OCI-LY1 (cell line): Measurements from ENCODE around the gene SLC22A2.

Source experiments
- H2AFZ ChIP-seq: fragments of 200-600 bp; sonication (generic), shearing (Covaris generic); 2 replicates; pipeline ENCODE4 v1.6.0; 2014; ENCODE audit warnings: antibody characterized with exemption, mild to moderate bottlenecking, low read length
- H3F3A ChIP-seq: fragments of 200-600 bp; sonication (generic), shearing (Covaris generic); 2 replicates; pipeline ENCODE4 v1.6.0; 2014; ENCODE audit warnings: mild to moderate bottlenecking, antibody characterized with exemption, low read length, moderate library complexity; ENCODE audit not compliant: insufficient read depth
- H3K27ac ChIP-seq: fragments of 200-600 bp; sonication (generic); 2 replicates; pipeline ENCODE4 v1.5.1; 2014; ENCODE audit warnings: low read length, mixed run types, mild to moderate bottlenecking, low read depth; ENCODE audit not compliant: poor library complexity, severe bottlenecking
- H3K27me3 ChIP-seq: fragments of 200-600 bp; sonication (generic); 2 replicates; pipeline ENCODE4 v1.6.0; 2014; ENCODE audit warnings: antibody characterized with exemption, mild to moderate bottlenecking, low read length, moderate library complexity; ENCODE audit not compliant: insufficient read depth
- H3K36me3 ChIP-seq: fragments of 200-600 bp; sonication (generic); 2 replicates; pipeline ENCODE4 v1.6.1; 2014; ENCODE audit warnings: mild to moderate bottlenecking, antibody characterized with exemption, low read length, moderate library complexity, mixed read lengths; ENCODE audit not compliant: insufficient read depth
- H3K4me1 ChIP-seq: fragments of 200-600 bp; sonication (generic); 2 replicates; pipeline ENCODE4 v1.5.1; 2014; ENCODE audit warnings: mild to moderate bottlenecking, low read length, moderate library complexity; ENCODE audit not compliant: insufficient read depth, severe bottlenecking
- H3K4me2 ChIP-seq: fragments of 200-600 bp; sonication (generic), shearing (Covaris generic); 2 replicates; pipeline ENCODE4 v1.6.1; 2014; ENCODE audit warnings: low read length
- H3K4me3 ChIP-seq: fragments of 200-600 bp; sonication (generic); 2 replicates; pipeline ENCODE4 v1.5.1; 2014; ENCODE audit warnings: low read length, low read depth, mild to moderate bottlenecking, mixed read lengths; ENCODE audit not compliant: poor library complexity, severe bottlenecking
- H3K79me2 ChIP-seq: fragments of 200-600 bp; shearing (Covaris generic); 2 replicates; pipeline ENCODE4 v1.6.1; 2016; ENCODE audit warnings: mixed run types, low read length, mixed read lengths; ENCODE audit not compliant: insufficient read depth
- H3K9ac ChIP-seq: fragments of 200-600 bp; sonication (generic), shearing (Covaris generic); 2 replicates; pipeline ENCODE4 v1.6.1; 2014; ENCODE audit warnings: mild to moderate bottlenecking, low read length, mixed read lengths
- H3K9me2 ChIP-seq: fragments of 200-600 bp; sonication (generic), shearing (Covaris generic); 2 replicates; pipeline ENCODE4 v1.6.1; 2014; ENCODE audit warnings: low read depth, mild to moderate bottlenecking, low read length, mixed read lengths
- H3K9me3 ChIP-seq: fragments of 200-600 bp; shearing (Covaris generic); 2 replicates; pipeline ENCODE4 v1.6.1; 2014; ENCODE audit warnings: low read length, mixed read lengths
- H4K20me1 ChIP-seq: fragments of 200-600 bp; sonication (generic), shearing (Covaris generic); 2 replicates; pipeline ENCODE4 v1.6.0; 2016; ENCODE audit warnings: mild to moderate bottlenecking, low read length; ENCODE audit not compliant: insufficient read depth
- CTCF ChIP-seq: fragments of 200-600 bp; sonication (generic), shearing (Covaris generic); IDR thresholded peaks from 2 replicates; pipeline ENCODE4 v1.5.1; 2017; ENCODE audit warnings: mild to moderate bottlenecking, antibody characterized with exemption, low read length, moderate library complexity, mixed read lengths
- EZH2 ChIP-seq: fragments of 200-600 bp; sonication (generic), shearing (Covaris generic); IDR thresholded peaks from 2 replicates; pipeline ENCODE4 v1.8.0; 2017; ENCODE audit warnings: borderline replicate concordance, mixed run types, mild to moderate bottlenecking, antibody characterized with exemption, low read length, moderate library complexity, mixed read lengths

Gene SLC22A2

GRCh38 chr6:160172704-160173103, 85.9 kb downstream of the SLC22A2 start:
- no peaks in the 10 kb centered on the region for H3K9me3 ChIP-seq
- no peak overlapping the region for H3K27ac ChIP-seq
- no peak overlapping the region for H3K4me3 ChIP-seq
- H3K27me3 ChIP-seq: no peaks in the 10 kb centered on the region
- no peaks in the 10 kb centered on the region for H3F3A ChIP-seq
- no peak overlapping the region for H2AFZ ChIP-seq
- no peaks in the 10 kb centered on the region for H3K79me2 ChIP-seq
- H3K4me2 ChIP-seq: no peak overlapping the region
- TF ChIP-seq EZH2: no peak
- no peak for TF ChIP-seq CTCF
- H3K36me3 ChIP-seq: no peaks in the 10 kb centered on the region
- no peaks in the 10 kb centered on the region for H4K20me1 ChIP-seq
- H3K9me2 ChIP-seq: no peaks in the 10 kb centered on the region
- H3K9ac ChIP-seq: no peak overlapping the region
- H3K4me1 ChIP-seq: no peaks in the 10 kb centered on the region

- Histone ChIP-seq H3K79me2 (no peaks in the 10 kb centered on the region), H3K4me2 (no peak overlapping the region), H3K27ac (no peak overlapping the region), H4K20me1 (no peaks in the 10 kb centered on the region), H3K36me3 (no peaks in the 10 kb centered on the region), H3K4me1 (no peaks in the 10 kb centered on the region), H3K9ac (no peak overlapping the region), H3K9me2 (no peaks in the 10 kb centered on the region), H3K4me3 (no peak overlapping the region), H2AFZ (no peak overlapping the region), H3K27me3 (no peaks in the 10 kb centered on the region), H3F3A (no peaks in the 10 kb centered on the region), H3K9me3 (no peaks in the 10 kb centered on the region)
- TF ChIP-seq CTCF: no peak
- no peak for TF ChIP-seq EZH2
These were observed 88.5 kb downstream of the SLC22A2 start for GRCh38 chr6:160170018-160170680.

- no peaks in the 10 kb centered on the region for H3K9me2 ChIP-seq
- no peak overlapping the region for H3K4me3 ChIP-seq
- H3K9me3 ChIP-seq: no peaks in the 10 kb centered on the region
- H3K27me3 ChIP-seq: no peaks in the 10 kb centered on the region
- no peak overlapping the region for H3K27ac ChIP-seq
- no peaks in the 10 kb centered on the region for H3K36me3 ChIP-seq
- H3K79me2 ChIP-seq: no peaks in the 10 kb centered on the region
- no peaks in the 10 kb centered on the region for H3K4me1 ChIP-seq
- no peak overlapping the region for H3K9ac ChIP-seq
- H3K4me2 ChIP-seq: no peak overlapping the region
- H4K20me1 ChIP-seq: no peaks in the 10 kb centered on the region
- no peaks in the 10 kb centered on the region for H3F3A ChIP-seq
- no peak overlapping the region for H2AFZ ChIP-seq
- TF ChIP-seq EZH2 (no peak), CTCF (no peak)
These were observed 90.8 kb downstream of the SLC22A2 start for GRCh38 chr6:160167604-160168399.
